Lower leg skin (tissue), 3 donors: ENCODE data around the gene BCL2L1.

Experiments
- CTCF ChIP-seq, 3 donors: fragments of 450-650 bp; IDR thresholded peaks; one replicate each; pipeline ENCODE4 v1.5.1; 2016; ENCODE audit warnings: antibody characterized with exemption in 3 of 3, mild to moderate bottlenecking in 3 of 3, moderate library complexity in 2 of 3
- POLR2A ChIP-seq, 2 donors: fragments of 450-650 bp; IDR thresholded peaks; one replicate each; pipeline ENCODE4 v1.6.1; 2016 to 2017; ENCODE audit warnings: antibody characterized with exemption in 2 of 2, mild to moderate bottlenecking in 1 of 2, moderate library complexity in 1 of 2

GRCh38 chr20:31760519-31761240 is 38.0 kb upstream of the BCL2L1 start:
- TF ChIP-seq POLR2A (IDR thresholded peaks at IDR 0.05) (no peak), CTCF (IDR thresholded peaks at IDR 0.05) (no peak)
